PFSK-1 (cell line): ENCODE data around the gene NOTUM.
A peak's percentile ranks its signal among the peaks of the same experiment; 100 is the strongest.

Experiments
- FOXP2 ChIP-seq: optimal IDR thresholded peaks from 2 replicates; pipeline ENCODE3; 2011; ENCODE audit warnings: borderline replicate concordance, control low read depth, inconsistent platforms; ENCODE audit not compliant: insufficient read depth; ENCODE audit errors: extremely low read length, extremely low read depth
- POLR2AphosphoS5 ChIP-seq: IDR thresholded peaks from 2 replicates; pipeline ENCODE4 v1.6.1; 2012; ENCODE audit warnings: low read depth, mild to moderate bottlenecking, control low read depth, low read length, moderate library complexity
- SIN3A ChIP-seq: IDR thresholded peaks from 2 replicates; pipeline ENCODE4 v1.6.1; 2012; ENCODE audit warnings: mild to moderate bottlenecking, low read length, moderate library complexity, borderline replicate concordance; ENCODE audit not compliant: insufficient read depth
- TAF1 ChIP-seq: IDR thresholded peaks from 2 replicates; pipeline ENCODE4 v1.6.1; 2012; ENCODE audit warnings: low read length, control low read depth, borderline replicate concordance; ENCODE audit not compliant: insufficient read depth
- TF ChIP-seq, protein P1 (sequence below), 2 experiments: IDR thresholded peaks; 2 replicates each; pipeline versions ENCODE4 v1.6.1 to v1.8.0; 2011 to 2012; ENCODE audit warnings: low read depth in 2 of 2, low read length in 2 of 2, control low read depth in 1 of 2, inconsistent platforms in 1 of 2, mild to moderate bottlenecking in 1 of 2, moderate library complexity in 1 of 2; ENCODE audit not compliant: insufficient read depth in 1 of 2

NOTUM gene

DNA sequence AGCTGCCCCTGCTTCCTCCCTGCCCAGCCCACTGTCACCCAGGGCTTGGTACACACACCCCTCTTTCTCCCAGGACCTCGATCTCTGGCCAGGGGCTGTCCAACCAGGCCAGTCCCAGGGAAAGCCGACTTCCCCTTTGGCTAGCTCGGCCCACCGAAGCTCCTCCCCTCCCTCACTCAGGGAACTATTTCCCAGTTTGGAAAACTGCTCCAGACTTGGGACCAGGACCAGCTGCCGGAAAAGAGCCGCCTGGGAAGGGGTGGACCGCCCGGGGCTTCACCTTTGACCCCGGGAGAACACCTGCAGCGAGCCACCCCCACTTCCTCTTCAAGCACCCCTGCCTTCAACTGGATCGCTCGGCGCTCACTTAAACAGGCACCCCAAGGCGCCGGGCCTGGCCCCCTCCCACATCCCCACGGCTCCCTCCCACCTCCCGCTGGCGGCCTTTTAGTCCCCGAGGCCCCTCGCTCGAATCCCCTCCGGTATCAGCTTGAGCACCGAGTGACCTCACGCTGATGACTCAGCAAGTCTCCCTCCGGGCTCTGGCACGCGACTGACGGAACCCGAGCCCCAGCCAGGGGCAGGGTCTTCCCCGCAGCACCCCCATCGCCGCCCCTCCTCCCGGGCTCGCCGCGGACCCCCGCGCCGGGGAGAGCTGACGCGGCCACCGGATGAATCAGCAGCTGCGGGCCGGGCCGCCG, 34.4 kb downstream of the NOTUM start:
- peak; percentile 72; the same call in 1 of the 2 replicates for TF ChIP-seq POLR2AphosphoS5
- peak; percentile 63; the same call in 1 of the 2 replicates for TF ChIP-seq SIN3A
- TF ChIP-seq, protein P1, sequence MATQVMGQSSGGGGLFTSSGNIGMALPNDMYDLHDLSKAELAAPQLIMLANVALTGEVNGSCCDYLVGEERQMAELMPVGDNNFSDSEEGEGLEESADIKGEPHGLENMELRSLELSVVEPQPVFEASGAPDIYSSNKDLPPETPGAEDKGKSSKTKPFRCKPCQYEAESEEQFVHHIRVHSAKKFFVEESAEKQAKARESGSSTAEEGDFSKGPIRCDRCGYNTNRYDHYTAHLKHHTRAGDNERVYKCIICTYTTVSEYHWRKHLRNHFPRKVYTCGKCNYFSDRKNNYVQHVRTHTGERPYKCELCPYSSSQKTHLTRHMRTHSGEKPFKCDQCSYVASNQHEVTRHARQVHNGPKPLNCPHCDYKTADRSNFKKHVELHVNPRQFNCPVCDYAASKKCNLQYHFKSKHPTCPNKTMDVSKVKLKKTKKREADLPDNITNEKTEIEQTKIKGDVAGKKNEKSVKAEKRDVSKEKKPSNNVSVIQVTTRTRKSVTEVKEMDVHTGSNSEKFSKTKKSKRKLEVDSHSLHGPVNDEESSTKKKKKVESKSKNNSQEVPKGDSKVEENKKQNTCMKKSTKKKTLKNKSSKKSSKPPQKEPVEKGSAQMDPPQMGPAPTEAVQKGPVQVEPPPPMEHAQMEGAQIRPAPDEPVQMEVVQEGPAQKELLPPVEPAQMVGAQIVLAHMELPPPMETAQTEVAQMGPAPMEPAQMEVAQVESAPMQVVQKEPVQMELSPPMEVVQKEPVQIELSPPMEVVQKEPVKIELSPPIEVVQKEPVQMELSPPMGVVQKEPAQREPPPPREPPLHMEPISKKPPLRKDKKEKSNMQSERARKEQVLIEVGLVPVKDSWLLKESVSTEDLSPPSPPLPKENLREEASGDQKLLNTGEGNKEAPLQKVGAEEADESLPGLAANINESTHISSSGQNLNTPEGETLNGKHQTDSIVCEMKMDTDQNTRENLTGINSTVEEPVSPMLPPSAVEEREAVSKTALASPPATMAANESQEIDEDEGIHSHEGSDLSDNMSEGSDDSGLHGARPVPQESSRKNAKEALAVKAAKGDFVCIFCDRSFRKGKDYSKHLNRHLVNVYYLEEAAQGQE (IDR thresholded peaks at IDR 0.05; ENCODE audit: insufficient read depth in 1 of 2, low read depth in 2 of 2, low read length in 2 of 2) = no peak
- no peak for TF ChIP-seq TAF1
- no peak for TF ChIP-seq FOXP2

DNA sequence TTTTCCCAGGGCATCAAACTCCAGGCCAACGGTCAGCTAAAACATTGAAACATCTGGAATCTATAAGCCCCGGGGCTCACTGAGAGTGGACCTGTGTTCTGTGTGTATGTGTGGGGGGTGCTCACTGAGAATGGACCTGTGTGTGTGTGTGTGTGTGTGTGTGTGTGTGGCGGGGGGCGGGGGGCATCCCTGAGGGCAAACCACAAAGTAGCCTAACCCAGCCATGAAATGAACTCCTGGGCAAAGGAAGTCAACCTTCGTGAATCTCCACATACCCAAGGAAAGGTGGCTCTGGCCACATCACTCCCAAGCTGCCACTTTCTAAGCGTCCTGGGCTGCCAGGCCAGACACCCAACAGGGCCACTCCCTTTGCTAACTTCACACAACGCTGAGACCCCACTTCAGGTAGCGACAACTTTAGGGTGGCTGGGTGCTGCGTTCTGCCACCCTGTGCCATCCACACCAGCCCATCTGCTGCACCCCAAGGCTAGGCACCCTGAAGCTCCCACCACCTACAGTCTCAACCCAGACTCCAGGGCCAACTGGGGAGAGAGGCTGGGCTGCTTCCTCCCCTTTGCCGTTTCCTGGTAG, 35.0 kb downstream of the NOTUM start:
- TF ChIP-seq TAF1 = no peak
- TF ChIP-seq SIN3A = no peak
- TF ChIP-seq FOXP2 = no peak
- no peak for TF ChIP-seq POLR2AphosphoS5
- TF ChIP-seq, protein P1 (IDR thresholded peaks at IDR 0.05; ENCODE audit: insufficient read depth in 1 of 2, low read depth in 2 of 2, low read length in 2 of 2) = no peak

GRCh38 chr17:81924557-81925532, 36.1 kb downstream of the NOTUM start:
- TF ChIP-seq POLR2AphosphoS5 (no peak), TAF1 (no peak), SIN3A (no peak), FOXP2 (no peak)
- TF ChIP-seq, protein P1 (IDR thresholded peaks at IDR 0.05; ENCODE audit: insufficient read depth in 1 of 2, low read depth in 2 of 2, low read length in 2 of 2) = no peak

GRCh38 chr17:81923302-81924260, 37.4 kb downstream of the NOTUM start:
- no peak for TF ChIP-seq TAF1
- TF ChIP-seq SIN3A = no peak
- TF ChIP-seq, protein P1 (IDR thresholded peaks at IDR 0.05; ENCODE audit: insufficient read depth in 1 of 2, low read depth in 2 of 2, low read length in 2 of 2) = no peak
- TF ChIP-seq FOXP2 = no peak
- no peak for TF ChIP-seq POLR2AphosphoS5
